ENCODE measurements around the gene ERAP2. TPM values are rescaled to one million over a fixed set of nuclear protein-coding genes. Genes with fewer than 3 reads are reported as not detected.

Gene ERAP2
- total and polyA plus RNA-seq, 10 of the 15 experiments (the other 5 are each of a cell fraction or from before 2014, with no cell fraction given) = 4.0 to 28.7 (median 11.7) TPM

DNA sequence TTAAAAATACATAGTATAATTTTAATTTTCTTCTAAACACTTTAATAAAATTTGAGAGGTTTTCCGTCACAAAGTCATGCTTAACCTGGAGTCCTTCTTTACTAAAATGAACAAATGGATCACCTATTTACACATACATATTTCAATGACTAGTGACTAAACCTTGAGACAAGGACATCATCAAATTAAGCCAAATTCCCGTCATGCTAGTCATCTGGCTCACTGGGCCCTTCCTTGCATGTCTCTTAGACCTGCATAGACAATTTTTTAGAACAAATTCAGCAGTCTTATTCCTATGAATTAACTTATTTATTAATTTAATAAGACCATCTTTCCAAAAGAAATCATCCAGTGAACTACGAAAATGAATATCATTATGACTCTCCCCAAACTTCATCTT is 26.6 kb downstream of the ERAP2 start (continued):
- TF ChIP-seq FOS (IDR thresholded peaks at IDR 0.05; ENCODE audit: borderline replicate concordance, extremely low read depth, insufficient read length) = no peak

DNA sequence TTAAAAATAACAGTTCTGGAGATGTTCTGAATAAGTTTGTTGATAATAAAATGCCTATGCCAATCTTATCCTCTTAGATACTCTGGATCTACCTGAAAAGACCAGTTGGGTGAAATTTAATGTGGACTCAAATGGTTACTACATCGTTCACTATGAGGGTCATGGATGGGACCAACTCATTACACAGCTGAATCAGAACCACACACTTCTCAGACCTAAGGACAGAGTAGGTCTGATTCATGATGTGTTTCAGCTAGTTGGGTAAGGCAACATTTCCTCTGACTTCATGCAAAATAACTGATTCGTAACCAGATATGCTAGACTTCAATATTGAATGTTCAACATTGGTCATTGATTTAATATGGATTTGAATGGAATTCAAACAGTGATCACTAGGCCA is 27.0 kb downstream of the ERAP2 start:
- no peaks in the 10 kb centered on the region for H3K9me3 ChIP-seq (replicated peaks; ENCODE audit: control insufficient read depth, insufficient read depth, low read length)
- peaks cover 5 to 28% of the 10 kb centered on the region in 2 experiments for H3K36me3 ChIP-seq (ENCODE audit: control insufficient read depth in 2 of 2, insufficient read depth in 2 of 2, low read length in 1 of 2)
- 83% methylated on average over 2 of the region's 2 CpGs for WGBS (ENCODE audit: insufficient coverage, insufficient replicate concordance, low lambda C conversion rate, missing lambda C conversion rate)
- intact Hi-C loops (cut with micrococcal nuclease; ENCODE audit: unreplicated experiment) (no loop called here), in situ Hi-C loops (cut with MboI) (no loop called here)
- H3K4me1 ChIP-seq (ENCODE audit: control insufficient read depth, insufficient read depth, low read length) = peaks cover 3% of the 10 kb centered on the region; the same call in 1 of the 2 replicates
- no peak overlapping the region for H3K4me2 ChIP-seq (ENCODE audit: control insufficient read depth, insufficient read depth)
- no peaks in the 10 kb centered on the region for H3K79me2 ChIP-seq (ENCODE audit: control insufficient read depth, insufficient read depth, low read length)
- no peak overlapping the region for H3K9ac ChIP-seq (ENCODE audit: control insufficient read depth, insufficient read depth, low read length)
- H3K27ac ChIP-seq (ENCODE audit: control insufficient read depth, insufficient read depth) = no peak overlapping the region
- TF ChIP-seq PAX8 (IDR thresholded peaks at IDR 0.05) = no peak
- ChIA-PET CTCF (interaction anchor here (1.1 to 10.7 kb wide), 5 partner anchors 14 to 258 kb away, joined by 3 to 167 read pairs (median 4); no protein-coding TSS in a partner anchor), SMC1A (ENCODE audit: uncharacterized antibody, unreplicated experiment) (interaction anchor here (1.3 to 2.5 kb wide), 3 partner anchors 13 to 36 kb away, joined by 3 to 17 read pairs (median 4); no protein-coding TSS in a partner anchor), POLR2A (no interaction called here), RAD21 (ENCODE audit: unreplicated experiment) (interaction anchor here (0.9 to 2.6 kb wide), 3 partner anchors 28 to 34 kb away, joined by 3 to 11 read pairs (median 3); no protein-coding TSS in a partner anchor)
- FAIRE-seq (no peak), ATAC-seq (no peak), DNase-seq (ENCODE audit: low read depth, low spot score) (no peak)
- BruUV-seq (replicated peaks) = no TSS peak
- no peak overlapping the region for H3K4me3 ChIP-seq
- no peaks in the 10 kb centered on the region for H3K27me3 ChIP-seq (replicated peaks in 1 of 2; ENCODE audit: control insufficient read depth in 2 of 2, insufficient read depth in 2 of 2, low read length in 1 of 2)
- H4K20me1 ChIP-seq (ENCODE audit: control insufficient read depth, insufficient read depth) = no peaks in the 10 kb centered on the region
- H2AFZ ChIP-seq (ENCODE audit: control insufficient read depth, low read depth, low read length) = no peak overlapping the region

DNA sequence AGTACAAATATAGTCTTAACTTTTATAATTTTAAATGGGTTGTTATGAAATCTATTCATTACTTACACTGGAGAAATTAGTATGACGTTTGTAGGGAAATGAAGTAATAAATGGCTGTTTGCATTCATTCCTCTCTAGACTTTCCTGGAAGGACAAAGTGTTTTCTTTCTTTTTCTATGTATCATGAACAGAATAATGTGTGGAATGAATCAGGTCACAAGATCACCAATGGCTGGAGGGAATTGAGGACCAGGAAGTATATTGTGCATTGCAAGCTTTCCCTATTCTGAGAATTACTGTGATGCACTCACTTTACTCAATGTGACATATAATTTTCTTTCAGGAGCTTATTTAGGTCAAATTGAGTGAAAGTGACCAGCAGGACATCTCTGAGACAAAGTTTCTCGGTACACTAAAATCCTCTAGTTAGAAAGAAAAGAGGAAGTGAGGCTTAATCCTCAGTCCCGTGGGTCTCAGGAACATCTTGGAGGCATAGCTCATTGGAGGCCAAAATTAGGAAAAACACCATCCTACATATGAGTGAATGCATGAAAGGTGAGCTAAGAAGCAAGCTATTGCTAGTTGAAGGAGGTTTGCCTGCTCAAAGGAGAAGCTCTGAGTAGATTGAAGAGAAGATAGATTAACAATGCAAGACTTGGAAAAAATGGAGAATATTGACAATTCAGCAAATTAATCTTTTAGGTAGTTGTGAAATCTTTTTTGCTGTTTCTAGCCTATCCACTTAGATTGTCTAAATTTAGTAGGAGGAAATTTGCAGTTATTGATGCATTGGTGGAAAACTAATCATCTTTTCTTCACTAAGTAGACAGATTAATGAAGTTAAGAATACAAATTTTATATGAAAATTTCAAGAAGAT is 28.0 kb downstream of the ERAP2 start:
- ChIA-PET CTCF (interaction anchor here (0.9 to 10.7 kb wide), 10 partner anchors 7 to 257 kb away, joined by 3 to 167 read pairs (median 4); no protein-coding TSS in a partner anchor), RAD21 (ENCODE audit: unreplicated experiment) (interaction anchor here (0.8 to 2.6 kb wide), 9 partner anchors 11 to 152 kb away, joined by 3 to 11 read pairs (median 3); no protein-coding TSS in a partner anchor), POLR2A (interaction anchor here (0.6 kb wide), 1 partner anchor 55 kb away, joined by 4 read pairs; no protein-coding TSS in a partner anchor), SMC1A (ENCODE audit: uncharacterized antibody, unreplicated experiment) (interaction anchor here (0.6 to 2.5 kb wide), 13 partner anchors 11 to 1823 kb away, joined by 3 to 17 read pairs (median 4); partner anchors contain the start of gene ERAP2)
- TF ChIP-seq SPI1 (IDR thresholded peaks at IDR 0.05; ENCODE audit: borderline replicate concordance, insufficient read depth, low read depth, low read length) (peak; percentile 92), IKZF2 (IDR thresholded peaks at IDR 0.05) (peak; percentile 38 to 53), IKZF1 (conservative IDR thresholded peaks at IDR 0.05) (0 out of 2 replicates have a peak, but pooled peaks have one; percentile 19), BRCA1 (IDR thresholded peaks at IDR 0.05; ENCODE audit: low read depth, low read length) (no peak), EED (IDR thresholded peaks at IDR 0.05; ENCODE audit: low read depth) (peak; percentile 52; the same call in 1 of the 2 replicates)
- WGBS (ENCODE audit: insufficient coverage, insufficient replicate concordance, low lambda C conversion rate, missing lambda C conversion rate) = 13% methylated on average over 3 of the region's 3 CpGs
- ATAC-seq (peak; percentile 34; the same call in 2 of the 3 replicates), DNase-seq (ENCODE audit: low read depth, low spot score) (no peak), FAIRE-seq (no peak)
- Histone ChIP-seq H2AFZ (ENCODE audit: control insufficient read depth, low read depth, low read length) (no peak overlapping the region), H3K4me3 (no peak overlapping the region), H4K20me1 (ENCODE audit: control insufficient read depth, insufficient read depth) (no peaks in the 10 kb centered on the region), H3K4me1 (ENCODE audit: control insufficient read depth, insufficient read depth, low read length) (peaks cover 3% of the 10 kb centered on the region; the same call in 1 of the 2 replicates), H3K27me3 (replicated peaks in 1 of 2; ENCODE audit: control insufficient read depth in 2 of 2, insufficient read depth in 2 of 2, low read length in 1 of 2) (no peaks in the 10 kb centered on the region), H3K36me3 (ENCODE audit: control insufficient read depth in 2 of 2, insufficient read depth in 2 of 2, low read length in 1 of 2) (peaks cover 3 to 33% of the 10 kb centered on the region in 2 experiments), H3K9ac (ENCODE audit: control insufficient read depth, insufficient read depth, low read length) (no peak overlapping the region), H3K27ac (ENCODE audit: control insufficient read depth, insufficient read depth) (no peak overlapping the region), H3K4me2 (ENCODE audit: control insufficient read depth, insufficient read depth) (no peak overlapping the region), H3K9me3 (replicated peaks; ENCODE audit: control insufficient read depth, insufficient read depth, low read length) (no peaks in the 10 kb centered on the region), H3K79me2 (ENCODE audit: control insufficient read depth, insufficient read depth, low read length) (no peaks in the 10 kb centered on the region)
- intact Hi-C loops (cut with micrococcal nuclease; ENCODE audit: unreplicated experiment) = no loop called here
- in situ Hi-C loops (cut with MboI) = no loop called here
- TSS peak; percentile 33 for BruUV-seq (replicated peaks)

Measured in GM12878 (cell line).